H1 (cell line): ENCODE results near the gene EFCAB6. TPM values are rescaled to one million over a fixed set of nuclear protein-coding genes. Genes with fewer than 3 reads are reported as not detected.

Source experiments
- ATF2 ChIP-seq: IDR thresholded peaks from 2 replicates; pipeline ENCODE4 v1.6.1; 2012; ENCODE audit warnings: low read length, inconsistent platforms
- BACH1 ChIP-seq: IDR thresholded peaks from 2 replicates; pipeline ENCODE4 v1.6.1; 2012; ENCODE audit warnings: low read length, improper control_type of control experiment
- BCL11A ChIP-seq, 2 experiments: IDR thresholded peaks; one replicate each; pipeline ENCODE4 v1.6.1; 2011; ENCODE audit warnings: low read depth in 2 of 2, low read length in 2 of 2, mild to moderate bottlenecking in 2 of 2
- CHD7 ChIP-seq: fragments of 300-600 bp; sonication (generic); IDR thresholded peaks from 2 replicates; pipeline ENCODE4 v1.7.1; 2012; ENCODE audit warnings: low read length, moderate library complexity, mild to moderate bottlenecking, inconsistent platforms; ENCODE audit not compliant: insufficient replicate concordance
- JUN ChIP-seq: IDR thresholded peaks from 2 replicates; pipeline ENCODE4 v1.6.1; 2011; ENCODE audit warnings: low read depth, mild to moderate bottlenecking, improper control_type of control experiment, low read length
- KDM5A ChIP-seq: fragments of 200-600 bp; IDR thresholded peaks from 2 replicates; pipeline ENCODE4 v1.7.1; 2012; ENCODE audit warnings: mild to moderate bottlenecking, low read length, inconsistent platforms, mixed read lengths
- NRF1 ChIP-seq: IDR thresholded peaks from 2 replicates; pipeline ENCODE4 v1.6.1; 2011; ENCODE audit warnings: mild to moderate bottlenecking, low read depth, low read length, improper control_type of control experiment
- POU5F1 ChIP-seq: IDR thresholded peaks from 2 replicates; pipeline ENCODE4 v1.6.1; 2011; ENCODE audit warnings: low read depth, mild to moderate bottlenecking, low read length, moderate library complexity
- SIN3A ChIP-seq, 2 experiments: IDR thresholded peaks in 1 of 2; conservative IDR thresholded peaks in 1 of 2; 2 replicates each; pipeline ENCODE4 v1.6.1; 2011 to 2012; ENCODE audit warnings: low read length in 2 of 2, improper control_type of control experiment in 1 of 2, low read depth in 1 of 2, mild to moderate bottlenecking in 1 of 2
- TEAD4 ChIP-seq: IDR thresholded peaks from 2 replicates; pipeline ENCODE4 v1.6.1; 2012; ENCODE audit warnings: low read depth, low read length, inconsistent platforms, mixed read lengths
- polyA plus RNA-seq, 7 experiments: library from polyadenylated mRNA; depleted of rRNA in 3 of 7; stranded (reverse) in 5 of 7; unstranded in 2 of 7; fragments of >200 nt in 5 of 7; fragments of 200-250 nt in 2 of 7; gene quantifications; 1 replicate in 5 of 7; 2 replicates in 1 of 7; 4 replicates in 1 of 7; pipeline versions ENCODE4 v1.2.1 to v1.2.3, GENCODE V29; 2011 to 2013; ENCODE audit warnings: missing spikeins in 2 of 7, mixed read lengths in 2 of 7
- total RNA-seq: library from RNA; stranded (reverse); fragmentation: NEBNext Ultra II Directional; extraction: Animal tissue kit (Norgen Biotek cat#: 25700); gene quantifications from 2 replicates; pipeline ENCODE4 v1.2.1, GENCODE V29; 2021

EFCAB6 gene
- total and polyA plus RNA-seq, 2 of the 8 experiments (the other 6 are each of a cell fraction or from before 2014, with no cell fraction given), result 0.32 to 1.7 TPM

- no peak for TF ChIP-seq CHD7
- no peak for TF ChIP-seq BCL11A (IDR thresholded peaks at IDR 0.05; ENCODE audit: low read depth in 2 of 2, low read length in 2 of 2)
- no peak for TF ChIP-seq BACH1
- TF ChIP-seq JUN, result no peak
- TF ChIP-seq TEAD4, result no peak
- no peak for TF ChIP-seq SIN3A (conservative IDR thresholded peaks at IDR 0.05 in 1 of 2, IDR thresholded peaks at IDR 0.05 in 1 of 2; ENCODE audit: low read depth in 1 of 2, low read length in 2 of 2)
- TF ChIP-seq POU5F1, result no peak
- no peak for TF ChIP-seq NRF1
- TF ChIP-seq KDM5A, result no peak
- no peak for TF ChIP-seq ATF2
These were observed 34.9 kb upstream of the EFCAB6 start (continued) for GRCh38 chr22:43846966-43847365.
